OCI-LY1 (cell line): ENCODE measurements around the gene PFKP.

Experiments
- EZH2 ChIP-seq: fragments of 200-600 bp; sonication (generic), shearing (Covaris generic); IDR thresholded peaks from 2 replicates; pipeline ENCODE4 v1.8.0; 2017; ENCODE audit warnings: borderline replicate concordance, mixed run types, mild to moderate bottlenecking, antibody characterized with exemption, low read length, moderate library complexity, mixed read lengths
- TF ChIP-seq, protein P1 (sequence below): fragments of 200-600 bp; sonication (generic), shearing (Covaris generic); IDR thresholded peaks from 2 replicates; pipeline ENCODE4 v1.5.1; 2017; ENCODE audit warnings: mild to moderate bottlenecking, antibody characterized with exemption, low read length, moderate library complexity, mixed read lengths

DNA sequence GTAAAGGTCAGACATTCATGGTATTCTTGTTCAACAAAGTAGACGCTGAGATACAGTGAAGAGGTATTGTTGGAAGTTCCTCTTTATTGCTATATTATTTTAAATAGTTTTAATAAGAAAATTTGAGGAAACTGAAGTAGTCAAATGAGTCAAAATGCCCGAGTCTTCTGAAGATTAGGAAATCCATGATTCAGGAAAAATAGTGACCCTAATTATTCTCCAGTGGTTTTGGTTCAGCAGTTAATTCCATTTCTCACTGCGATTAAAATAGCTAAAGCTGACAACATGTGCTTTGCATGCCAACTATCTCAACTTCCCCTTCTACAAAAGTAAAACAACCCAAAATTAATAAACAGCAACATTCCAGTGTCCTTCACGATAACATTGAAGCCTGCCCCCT is 32.7 kb upstream of the PFKP start:
- TF ChIP-seq, protein P1, sequence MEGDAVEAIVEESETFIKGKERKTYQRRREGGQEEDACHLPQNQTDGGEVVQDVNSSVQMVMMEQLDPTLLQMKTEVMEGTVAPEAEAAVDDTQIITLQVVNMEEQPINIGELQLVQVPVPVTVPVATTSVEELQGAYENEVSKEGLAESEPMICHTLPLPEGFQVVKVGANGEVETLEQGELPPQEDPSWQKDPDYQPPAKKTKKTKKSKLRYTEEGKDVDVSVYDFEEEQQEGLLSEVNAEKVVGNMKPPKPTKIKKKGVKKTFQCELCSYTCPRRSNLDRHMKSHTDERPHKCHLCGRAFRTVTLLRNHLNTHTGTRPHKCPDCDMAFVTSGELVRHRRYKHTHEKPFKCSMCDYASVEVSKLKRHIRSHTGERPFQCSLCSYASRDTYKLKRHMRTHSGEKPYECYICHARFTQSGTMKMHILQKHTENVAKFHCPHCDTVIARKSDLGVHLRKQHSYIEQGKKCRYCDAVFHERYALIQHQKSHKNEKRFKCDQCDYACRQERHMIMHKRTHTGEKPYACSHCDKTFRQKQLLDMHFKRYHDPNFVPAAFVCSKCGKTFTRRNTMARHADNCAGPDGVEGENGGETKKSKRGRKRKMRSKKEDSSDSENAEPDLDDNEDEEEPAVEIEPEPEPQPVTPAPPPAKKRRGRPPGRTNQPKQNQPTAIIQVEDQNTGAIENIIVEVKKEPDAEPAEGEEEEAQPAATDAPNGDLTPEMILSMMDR, result no peak
- no peak for TF ChIP-seq EZH2
